T-helper 2 cell treated with Interferon-gamma antibody and Interleukin-4, amounts not matched to agents 5 μg/mL and 100 μg/mL, for 36 hours (primary cell): Measurements from ENCODE around the gene DGKZ.
"Not testable (repeated sequence)": the region's sequence is repeated elsewhere in the genome, so short reads cannot be mapped to it uniquely, and the experiment has no call there.

ENCODE experiments used
- DNase-seq: peaks from one replicate; pipeline ENCODE4 v3.0.0; 2021; ENCODE audit warnings: low spot score
- H3K27ac Mint-ChIP-seq: one replicate; pipeline ENCODE4 v1.8.0; 2021; ENCODE audit warnings: mild to moderate bottlenecking, mixed read lengths
- H3K27me3 Mint-ChIP-seq: one replicate; pipeline ENCODE4 v1.8.0; 2021; ENCODE audit warnings: low read depth, mixed read lengths
- H3K36me3 Mint-ChIP-seq: one replicate; pipeline ENCODE4 v1.8.0; 2021; ENCODE audit warnings: low read depth, mixed read lengths
- H3K4me1 Mint-ChIP-seq: one replicate; pipeline ENCODE4 v1.8.0; 2021; ENCODE audit warnings: low read depth, mixed read lengths
- H3K4me3 Mint-ChIP-seq: one replicate; pipeline ENCODE4 v1.8.0; 2022; ENCODE audit warnings: mild to moderate bottlenecking, moderate library complexity, mixed read lengths
- H3K9me3 Mint-ChIP-seq: one replicate; pipeline ENCODE4 v1.8.0; 2021; ENCODE audit warnings: mixed read lengths

The DGKZ gene, protein sequence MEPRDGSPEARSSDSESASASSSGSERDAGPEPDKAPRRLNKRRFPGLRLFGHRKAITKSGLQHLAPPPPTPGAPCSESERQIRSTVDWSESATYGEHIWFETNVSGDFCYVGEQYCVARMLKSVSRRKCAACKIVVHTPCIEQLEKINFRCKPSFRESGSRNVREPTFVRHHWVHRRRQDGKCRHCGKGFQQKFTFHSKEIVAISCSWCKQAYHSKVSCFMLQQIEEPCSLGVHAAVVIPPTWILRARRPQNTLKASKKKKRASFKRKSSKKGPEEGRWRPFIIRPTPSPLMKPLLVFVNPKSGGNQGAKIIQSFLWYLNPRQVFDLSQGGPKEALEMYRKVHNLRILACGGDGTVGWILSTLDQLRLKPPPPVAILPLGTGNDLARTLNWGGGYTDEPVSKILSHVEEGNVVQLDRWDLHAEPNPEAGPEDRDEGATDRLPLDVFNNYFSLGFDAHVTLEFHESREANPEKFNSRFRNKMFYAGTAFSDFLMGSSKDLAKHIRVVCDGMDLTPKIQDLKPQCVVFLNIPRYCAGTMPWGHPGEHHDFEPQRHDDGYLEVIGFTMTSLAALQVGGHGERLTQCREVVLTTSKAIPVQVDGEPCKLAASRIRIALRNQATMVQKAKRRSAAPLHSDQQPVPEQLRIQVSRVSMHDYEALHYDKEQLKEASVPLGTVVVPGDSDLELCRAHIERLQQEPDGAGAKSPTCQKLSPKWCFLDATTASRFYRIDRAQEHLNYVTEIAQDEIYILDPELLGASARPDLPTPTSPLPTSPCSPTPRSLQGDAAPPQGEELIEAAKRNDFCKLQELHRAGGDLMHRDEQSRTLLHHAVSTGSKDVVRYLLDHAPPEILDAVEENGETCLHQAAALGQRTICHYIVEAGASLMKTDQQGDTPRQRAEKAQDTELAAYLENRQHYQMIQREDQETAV

DNA sequence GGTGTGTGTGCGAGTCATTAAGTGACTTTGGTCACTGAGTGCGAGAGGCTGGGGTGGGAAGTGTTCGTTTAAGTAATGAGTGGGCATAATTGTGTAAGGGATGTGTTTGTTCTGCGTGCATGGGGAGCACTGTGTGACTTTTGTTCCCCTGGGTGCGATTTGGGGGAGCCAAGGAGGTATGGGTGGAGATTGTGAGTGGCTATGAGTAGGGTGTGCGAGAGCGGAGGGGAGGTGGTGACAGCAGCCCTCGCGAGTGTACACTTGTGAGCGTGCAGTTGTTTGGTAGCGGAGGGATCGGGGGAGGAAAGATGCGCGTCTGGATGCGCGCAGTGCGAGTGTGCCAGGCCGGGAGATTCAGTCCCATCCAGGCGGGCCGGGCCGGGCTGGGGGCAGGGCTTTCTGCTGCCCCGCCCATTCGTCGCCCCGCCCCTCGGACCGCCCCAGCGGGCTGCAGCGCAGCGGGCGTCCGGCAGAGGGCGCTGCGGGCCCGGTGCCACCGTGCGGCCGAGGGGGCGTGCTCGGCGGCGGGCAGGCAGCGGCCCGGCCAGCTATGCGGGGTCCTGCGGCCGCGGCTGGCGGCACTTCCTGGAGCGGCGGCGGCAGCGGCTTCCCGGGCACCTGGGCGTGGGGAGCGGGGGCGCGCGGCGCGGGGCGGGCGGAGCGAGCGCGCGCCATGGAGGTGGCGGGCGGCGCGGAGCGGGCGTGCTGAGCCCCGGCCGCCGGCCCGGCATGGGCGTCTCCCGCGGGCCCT lies at the start of gene DGKZ:
Gene DGKZ, plus strand, starts transcription at position 578 of the 751 bp plus-strand sequence. CDS start 197 bp downstream, outside the sequence.
- peaks cover 6% of the 10 kb centered on the region for H3K27me3 Mint-ChIP-seq
- peak; percentile 93 for DNase-seq
- H3K27ac Mint-ChIP-seq, result peak within 1 kb of the TSS; percentile 94
- H3K9me3 Mint-ChIP-seq, result no peaks in the 10 kb centered on the region
- peaks cover 25% of the 10 kb centered on the region for H3K36me3 Mint-ChIP-seq
- peak within 1 kb of the TSS; percentile 95 for H3K4me3 Mint-ChIP-seq
- peaks cover 71% of the 10 kb centered on the region for H3K4me1 Mint-ChIP-seq

DNA sequence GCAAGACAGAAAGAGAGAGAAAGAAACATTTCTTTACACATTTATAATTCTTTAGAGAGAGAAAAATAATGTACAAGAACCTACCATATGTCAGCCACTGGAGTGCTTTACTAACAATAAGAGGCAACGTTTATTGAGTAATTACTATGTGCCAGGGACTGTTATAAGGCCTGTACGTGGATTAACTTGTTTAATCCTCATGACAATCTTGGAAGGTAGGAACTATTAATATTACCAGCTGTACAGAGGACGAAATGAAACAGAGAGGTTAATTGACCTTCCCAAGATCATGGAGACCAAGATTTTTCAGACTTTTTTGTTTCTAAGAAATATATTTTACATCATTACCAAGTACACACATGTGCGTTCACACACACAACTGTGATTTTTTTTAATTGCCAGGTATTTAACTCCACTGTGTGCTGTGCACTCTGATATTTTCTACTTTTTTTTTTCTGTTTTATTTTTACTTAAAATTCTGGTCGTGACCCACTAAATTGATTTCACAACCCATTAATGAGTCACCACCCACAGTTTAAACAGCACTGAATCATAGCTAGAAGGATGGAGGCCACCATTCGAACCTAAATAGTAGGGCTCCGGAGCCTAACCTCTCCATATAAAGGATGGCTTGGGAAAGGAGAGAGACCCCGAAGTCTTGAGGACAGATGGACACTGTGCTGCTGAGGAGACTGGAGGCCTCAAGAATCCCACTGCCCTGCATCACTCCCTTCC lies 48.4 kb upstream of the DGKZ start:
- no peaks in the 10 kb centered on the region for H3K36me3 Mint-ChIP-seq
- no peaks in the 10 kb centered on the region for H3K9me3 Mint-ChIP-seq
- no peak overlapping the region for H3K27ac Mint-ChIP-seq
- H3K4me3 Mint-ChIP-seq, result no peak overlapping the region
- H3K27me3 Mint-ChIP-seq, result peaks cover 32% of the 10 kb centered on the region
- no peak for DNase-seq
- peaks cover 5% of the 10 kb centered on the region for H3K4me1 Mint-ChIP-seq

- no peaks in the 10 kb centered on the region for H3K36me3 Mint-ChIP-seq
- H3K4me1 Mint-ChIP-seq, result peaks cover 5% of the 10 kb centered on the region
- DNase-seq, result no peak
- H3K4me3 Mint-ChIP-seq, result no peak overlapping the region
- H3K9me3 Mint-ChIP-seq, result no peaks in the 10 kb centered on the region
- H3K27ac Mint-ChIP-seq, result no peak overlapping the region
- H3K27me3 Mint-ChIP-seq, result peaks cover 31% of the 10 kb centered on the region
These were observed 47.8 kb upstream of the DGKZ start for GRCh38 chr11:46299451-46299961.

- DNase-seq, result no peak
- Mint-ChIP-seq H3K4me3 (no peak overlapping the region), H3K9me3 (no peaks in the 10 kb centered on the region), H3K4me1 (peaks cover 5% of the 10 kb centered on the region), H3K36me3 (no peaks in the 10 kb centered on the region), H3K27ac (no peak overlapping the region), H3K27me3 (peaks cover 25% of the 10 kb centered on the region)
These were observed 47.0 kb upstream of the DGKZ start for GRCh38 chr11:46300270-46300669.

DNA sequence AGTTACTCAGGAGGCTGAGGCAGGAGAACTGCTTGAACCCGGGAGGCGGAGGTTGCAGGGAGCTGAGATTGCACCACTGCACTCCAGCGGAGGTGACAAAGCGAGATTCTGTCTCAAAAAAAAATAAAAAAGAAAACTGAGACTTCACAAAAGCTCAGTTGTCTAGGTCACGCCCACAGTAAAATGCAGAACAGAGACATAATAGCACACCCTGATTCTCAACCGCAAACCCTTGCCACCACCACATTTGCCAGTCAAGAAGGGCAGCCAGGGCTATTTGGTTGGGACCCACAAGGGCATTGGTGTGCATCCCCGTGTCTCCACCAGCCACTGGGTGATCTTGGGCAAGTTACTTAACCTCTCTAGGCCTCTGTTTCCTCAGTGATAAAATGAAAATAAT lies 44.4 kb upstream of the DGKZ start:
- no peak for DNase-seq
- Mint-ChIP-seq H3K4me3 (no peak overlapping the region), H3K9me3 (no peaks in the 10 kb centered on the region), H3K27me3 (peaks cover 6% of the 10 kb centered on the region), H3K36me3 (no peaks in the 10 kb centered on the region), H3K27ac (no peak overlapping the region), H3K4me1 (no peaks in the 10 kb centered on the region)

- not testable (repeated sequence) for H3K4me1 Mint-ChIP-seq, H3K4me3 Mint-ChIP-seq, H3K9me3 Mint-ChIP-seq, DNase-seq, H3K36me3 Mint-ChIP-seq, H3K27ac Mint-ChIP-seq, H3K27me3 Mint-ChIP-seq
These were observed 43.2 kb upstream of the DGKZ start for GRCh38 chr11:46304036-46304435.

DNA sequence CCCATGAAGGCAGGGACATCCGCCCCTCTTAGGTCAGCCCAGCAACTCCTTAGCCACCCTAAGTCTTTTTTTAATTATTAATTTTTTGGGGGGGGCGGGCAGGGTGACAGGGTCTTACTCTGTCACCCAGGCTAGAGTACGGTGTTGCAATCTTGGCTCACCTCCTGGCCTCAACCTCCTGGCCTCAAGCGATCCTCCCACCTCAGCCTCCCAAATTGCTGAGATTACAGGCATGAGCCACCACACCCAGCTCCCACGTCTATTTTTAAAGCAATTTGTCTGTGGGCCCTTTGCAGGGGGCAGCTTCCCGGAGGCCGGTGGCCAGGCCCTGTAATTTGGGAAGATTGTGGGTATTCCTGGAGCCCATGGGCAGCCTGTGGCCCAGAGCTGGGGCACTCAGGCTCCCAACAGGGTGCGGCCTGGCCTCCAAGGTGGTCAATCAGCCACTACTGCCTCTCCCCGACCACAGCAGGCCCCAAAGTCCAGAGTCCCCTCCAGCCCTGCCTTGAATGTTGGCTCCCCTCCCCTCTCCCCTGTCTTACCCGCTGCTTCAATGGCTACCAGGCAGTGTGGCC lies 42.6 kb upstream of the DGKZ start:
- peaks cover 4% of the 10 kb centered on the region for H3K27me3 Mint-ChIP-seq
- H3K9me3 Mint-ChIP-seq, result no peaks in the 10 kb centered on the region
- no peaks in the 10 kb centered on the region for H3K36me3 Mint-ChIP-seq
- H3K4me3 Mint-ChIP-seq, result no peak overlapping the region
- no peak for DNase-seq
- H3K27ac Mint-ChIP-seq, result no peak overlapping the region
- peaks cover 9% of the 10 kb centered on the region for H3K4me1 Mint-ChIP-seq

- no peaks in the 10 kb centered on the region for H3K36me3 Mint-ChIP-seq
- peaks cover 9% of the 10 kb centered on the region for H3K4me1 Mint-ChIP-seq
- H3K9me3 Mint-ChIP-seq, result no peaks in the 10 kb centered on the region
- no peak overlapping the region for H3K27ac Mint-ChIP-seq
- H3K4me3 Mint-ChIP-seq, result no peak overlapping the region
- no peak for DNase-seq
- H3K27me3 Mint-ChIP-seq, result peaks cover 4% of the 10 kb centered on the region
These were observed 42.0 kb upstream of the DGKZ start for GRCh38 chr11:46305295-46305694.

DNA sequence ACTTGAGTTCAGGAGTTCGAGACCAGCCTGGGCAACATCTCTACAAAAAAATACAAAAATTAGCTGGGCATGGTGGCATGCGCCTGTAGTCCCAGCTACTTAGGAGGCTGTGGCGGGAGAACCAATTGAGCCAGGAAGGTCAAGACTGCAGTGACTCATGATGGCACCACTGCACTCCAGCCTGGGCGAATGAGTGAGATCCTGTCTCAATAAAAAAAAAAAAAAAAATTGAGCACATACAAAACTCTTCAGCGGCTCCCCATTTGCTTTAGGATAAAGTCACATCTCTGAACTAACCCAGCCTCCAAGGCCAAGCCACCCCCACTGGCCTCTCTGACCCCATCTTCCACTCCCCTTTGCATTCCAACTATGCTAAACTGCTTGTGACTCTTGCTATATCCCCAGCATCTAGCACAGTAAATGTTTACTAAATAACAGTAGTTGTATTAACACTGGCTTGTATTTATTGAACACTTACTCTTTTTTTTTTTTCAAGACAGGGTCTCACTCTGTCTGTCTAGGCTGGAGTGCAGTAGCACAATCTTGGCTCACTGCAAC lies 40.9 kb upstream of the DGKZ start:
- Mint-ChIP-seq H3K9me3 (no peaks in the 10 kb centered on the region), H3K27ac (no peak overlapping the region), H3K36me3 (no peaks in the 10 kb centered on the region), H3K27me3 (peaks cover 4% of the 10 kb centered on the region), H3K4me3 (no peak overlapping the region), H3K4me1 (peaks cover 9% of the 10 kb centered on the region)
- no peak for DNase-seq

GRCh38 chr11:46307369-46307768 lies 39.9 kb upstream of the DGKZ start:
- Mint-ChIP-seq H3K27me3 (peaks cover 6% of the 10 kb centered on the region), H3K9me3 (no peaks in the 10 kb centered on the region), H3K4me3 (no peak overlapping the region), H3K36me3 (no peaks in the 10 kb centered on the region), H3K27ac (no peak overlapping the region), H3K4me1 (peaks cover 9% of the 10 kb centered on the region)
- no peak for DNase-seq

GRCh38 chr11:46307785-46308341 lies 39.4 kb upstream of the DGKZ start:
- Mint-ChIP-seq H3K36me3 (no peaks in the 10 kb centered on the region), H3K27me3 (peaks cover 6% of the 10 kb centered on the region), H3K4me3 (no peak overlapping the region), H3K27ac (no peak overlapping the region), H3K9me3 (no peaks in the 10 kb centered on the region), H3K4me1 (peaks cover 9% of the 10 kb centered on the region)
- no peak for DNase-seq

DNA sequence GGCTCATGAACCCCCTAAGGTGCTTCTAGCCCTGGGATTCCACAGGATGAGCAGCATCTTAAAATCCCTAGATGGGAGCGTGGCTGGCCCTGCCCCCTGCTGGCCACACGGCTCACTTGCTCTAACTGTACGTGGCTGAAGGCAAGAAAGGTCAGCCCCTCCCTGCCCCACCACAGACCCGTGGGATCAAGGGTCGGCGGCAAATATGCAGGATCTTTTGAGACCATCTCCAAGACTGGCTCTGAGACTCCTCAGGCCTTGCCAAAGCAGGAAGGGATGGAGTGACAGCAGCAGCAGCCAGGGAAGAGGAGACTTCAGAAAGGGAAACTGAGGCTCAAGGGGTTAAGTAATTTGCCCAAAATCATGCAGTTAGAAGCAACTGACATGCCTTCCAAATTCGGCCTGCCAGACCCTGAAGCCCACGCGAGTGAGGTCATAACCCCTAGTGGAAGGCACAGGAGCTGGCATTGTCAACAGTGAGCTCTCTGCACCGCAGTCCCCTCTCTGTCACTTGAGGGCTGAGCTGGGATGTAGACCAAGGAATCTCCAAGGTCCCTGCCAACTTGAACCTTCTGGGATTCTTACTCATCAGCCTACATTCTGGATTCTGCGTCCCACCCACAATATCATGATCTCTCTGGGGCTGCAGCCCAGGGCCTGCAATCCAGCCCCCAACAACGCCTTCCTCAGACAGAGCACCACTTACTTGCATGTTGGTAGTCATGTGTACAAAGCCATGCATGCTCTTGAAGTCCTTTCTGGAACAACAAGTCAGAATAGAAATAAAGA lies 38.4 kb upstream of the DGKZ start:
- Mint-ChIP-seq H3K4me3 (no peak overlapping the region), H3K27ac (no peak overlapping the region), H3K9me3 (no peaks in the 10 kb centered on the region), H3K4me1 (peaks cover 9% of the 10 kb centered on the region), H3K27me3 (peaks cover 6% of the 10 kb centered on the region), H3K36me3 (no peaks in the 10 kb centered on the region)
- peak; percentile 48 for DNase-seq
